K562 (cell line): ENCODE results near the gene DRAXIN. TPM values are rescaled to one million over a fixed set of nuclear protein-coding genes. Genes with fewer than 3 reads are reported as not detected.

Experiments used
- DEAF1 ChIP-seq: fragments of 450-650 bp; formaldehyde crosslinking; IDR thresholded peaks from 2 replicates; pipeline ENCODE4 v1.4.0; 2020; ENCODE audit warnings: mild to moderate bottlenecking, moderate library complexity
- E2F8 ChIP-seq: fragments of 450-650 bp; IDR thresholded peaks from 2 replicates; pipeline ENCODE4 v1.7.1; 2018; ENCODE audit warnings: mild to moderate bottlenecking, low read depth; ENCODE audit not compliant: partially characterized antibody
- KLF1 ChIP-seq: fragments of 450-650 bp; IDR thresholded peaks from 2 replicates; pipeline ENCODE4 v1.6.1; 2016; ENCODE audit warnings: missing genetic modification characterization, missing compliant biosample characterization
- MECOM ChIP-seq: fragments of 250-450 bp; sonication (Bioruptor Pico); IDR thresholded peaks from 2 replicates; pipeline ENCODE4 v1.8.0; 2022; ENCODE audit warnings: inconsistent platforms
- NFE2 ChIP-seq: IDR thresholded peaks from 2 replicates; pipeline ENCODE4 v1.6.1; 2014; ENCODE audit warnings: antibody characterized with exemption, low read depth
- TGIF2 ChIP-seq: sonication (generic); formaldehyde crosslinking; IDR thresholded peaks from 2 replicates; pipeline ENCODE4 v1.8.1; 2022; ENCODE audit warnings: mild to moderate bottlenecking, missing genetic modification reagents, moderate library complexity
- ZNF143 ChIP-seq: sonication (generic); formaldehyde crosslinking; IDR thresholded peaks from 2 replicates; pipeline ENCODE4 v1.9.0; 2022; ENCODE audit warnings: mild to moderate bottlenecking, missing genetic modification reagents
- ZNF57 ChIP-seq: fragments of 450-650 bp; formaldehyde crosslinking; IDR thresholded peaks from 2 replicates; pipeline ENCODE4 v1.4.0; 2020; ENCODE audit warnings: mild to moderate bottlenecking, moderate library complexity
- ZNF609 ChIP-seq: sonication (generic); formaldehyde crosslinking; IDR thresholded peaks from 2 replicates; pipeline ENCODE4 v1.8.1; 2023; ENCODE audit warnings: missing genetic modification reagents, mild to moderate bottlenecking, borderline replicate concordance
- polyA plus RNA-seq, 8 experiments: library from polyadenylated mRNA; depleted of rRNA in 4 of 8; stranded (reverse) in 5 of 8; unstranded in 3 of 8; fragments of >200 nt; fragmentation: Nextera tagmentation in 2 of 8; fragmentation: Illumina TruSeq in 1 of 8; extraction: Ambion mirVana in 2 of 8; extraction: Trizol in 1 of 8; gene quantifications; 2 replicates each; pipeline versions ENCODE4 v1.2.1 to v1.2.3, GENCODE V29; 2011 to 2014; ENCODE audit warnings: inconsistent platforms in 1 of 8, missing spikeins in 1 of 8
- total RNA-seq, 7 experiments: library from RNA; depleted of rRNA in 6 of 7; stranded (reverse); fragments of >200 nt in 6 of 7; fragmentation: Illumina TruSeq in 2 of 7; extraction: Trizol in 2 of 7; gene quantifications; 2 replicates each; pipeline versions ENCODE4 v1.2.1 to v1.2.3, GENCODE V29; 2011 to 2021; ENCODE audit warnings: low replicate concordance in 1 of 7
- TF ChIP-seq, protein P1 (sequence below): IDR thresholded peaks from 3 replicates; pipeline ENCODE4 v1.6.1; 2011; ENCODE audit warnings: borderline replicate concordance, mild to moderate bottlenecking, moderate library complexity; ENCODE audit not compliant: insufficient read length; ENCODE audit errors: extremely low read depth
- TF ChIP-seq, protein P2 (sequence below): sonication (generic); formaldehyde crosslinking; IDR thresholded peaks from 2 replicates; pipeline ENCODE4 v1.8.1; 2023; ENCODE audit warnings: mild to moderate bottlenecking, missing genetic modification reagents

Gene DRAXIN
- total and polyA plus RNA-seq, 9 of the 15 experiments (the other 6 are each of a cell fraction or from before 2014, with no cell fraction given), result 0.01 to 0.04 (median 0.01) TPM; not detected in 6

DNA sequence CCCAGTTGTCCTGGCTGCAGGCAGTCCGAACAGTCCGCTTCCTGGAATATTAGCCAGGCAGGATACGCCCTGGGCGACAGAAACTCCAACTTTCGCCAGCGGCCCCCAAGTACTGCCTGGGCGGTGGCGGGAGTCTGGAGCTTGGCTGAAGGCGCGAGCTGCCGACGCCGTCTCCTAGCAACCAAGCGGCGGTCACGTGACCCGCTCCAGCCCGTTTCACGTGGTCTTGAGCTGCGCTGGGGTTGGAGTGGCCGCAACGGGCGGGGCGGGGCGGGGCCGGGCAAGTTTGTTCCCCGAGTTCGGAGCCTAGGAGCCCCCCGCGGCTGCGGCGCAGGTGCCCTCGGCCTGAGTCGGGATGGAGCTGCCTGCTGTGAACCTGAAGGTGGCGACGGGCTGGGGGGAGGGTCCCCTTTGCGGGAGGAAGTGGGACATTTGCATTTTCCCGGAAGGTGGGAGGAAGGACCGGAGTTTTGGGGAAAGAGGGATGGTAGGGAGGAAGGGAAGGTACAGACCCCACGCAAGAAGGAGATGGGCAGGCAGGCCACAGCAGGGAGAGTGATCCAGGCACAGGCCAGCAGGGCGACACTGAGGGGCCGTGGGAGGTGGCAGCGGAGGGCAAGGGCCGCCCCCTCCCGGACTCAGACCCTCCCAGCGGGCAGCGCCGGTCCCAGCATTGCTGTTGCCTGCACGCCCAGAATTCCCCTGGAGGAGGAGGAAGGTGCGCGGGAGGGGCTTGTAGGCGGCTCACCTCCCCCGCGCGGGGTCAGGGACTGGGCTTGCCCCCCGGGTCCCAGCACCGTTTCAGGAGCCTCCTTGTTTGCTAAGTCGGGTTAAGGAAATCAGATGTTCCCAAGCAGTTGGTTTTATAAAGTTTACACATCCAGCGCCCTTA is 44.6 kb downstream of the DRAXIN start, which contains the start of gene AGTRAP (continued):
- TF ChIP-seq DEAF1 (CRISPR knock-in tag) (no peak), NFE2 (no peak), ZNF57 (peak; percentile 39; the same call in 1 of the 2 replicates), TGIF2 (CRISPR knock-in tag) (no peak), ZNF609 (CRISPR knock-in tag) (no peak), ZNF143 (peak; percentile 56; the same call in 1 of the 2 replicates), MECOM (CRISPR knock-in tag) (no peak), KLF1 (tag) (no peak), E2F8 (peak; percentile 80)
- TF ChIP-seq, protein P1, sequence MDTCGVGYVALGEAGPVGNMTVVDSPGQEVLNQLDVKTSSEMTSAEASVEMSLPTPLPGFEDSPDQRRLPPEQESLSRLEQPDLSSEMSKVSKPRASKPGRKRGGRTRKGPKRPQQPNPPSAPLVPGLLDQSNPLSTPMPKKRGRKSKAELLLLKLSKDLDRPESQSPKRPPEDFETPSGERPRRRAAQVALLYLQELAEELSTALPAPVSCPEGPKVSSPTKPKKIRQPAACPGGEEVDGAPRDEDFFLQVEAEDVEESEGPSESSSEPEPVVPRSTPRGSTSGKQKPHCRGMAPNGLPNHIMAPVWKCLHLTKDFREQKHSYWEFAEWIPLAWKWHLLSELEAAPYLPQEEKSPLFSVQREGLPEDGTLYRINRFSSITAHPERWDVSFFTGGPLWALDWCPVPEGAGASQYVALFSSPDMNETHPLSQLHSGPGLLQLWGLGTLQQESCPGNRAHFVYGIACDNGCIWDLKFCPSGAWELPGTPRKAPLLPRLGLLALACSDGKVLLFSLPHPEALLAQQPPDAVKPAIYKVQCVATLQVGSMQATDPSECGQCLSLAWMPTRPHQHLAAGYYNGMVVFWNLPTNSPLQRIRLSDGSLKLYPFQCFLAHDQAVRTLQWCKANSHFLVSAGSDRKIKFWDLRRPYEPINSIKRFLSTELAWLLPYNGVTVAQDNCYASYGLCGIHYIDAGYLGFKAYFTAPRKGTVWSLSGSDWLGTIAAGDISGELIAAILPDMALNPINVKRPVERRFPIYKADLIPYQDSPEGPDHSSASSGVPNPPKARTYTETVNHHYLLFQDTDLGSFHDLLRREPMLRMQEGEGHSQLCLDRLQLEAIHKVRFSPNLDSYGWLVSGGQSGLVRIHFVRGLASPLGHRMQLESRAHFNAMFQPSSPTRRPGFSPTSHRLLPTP, result peak; percentile 22
- TF ChIP-seq, protein P2, sequence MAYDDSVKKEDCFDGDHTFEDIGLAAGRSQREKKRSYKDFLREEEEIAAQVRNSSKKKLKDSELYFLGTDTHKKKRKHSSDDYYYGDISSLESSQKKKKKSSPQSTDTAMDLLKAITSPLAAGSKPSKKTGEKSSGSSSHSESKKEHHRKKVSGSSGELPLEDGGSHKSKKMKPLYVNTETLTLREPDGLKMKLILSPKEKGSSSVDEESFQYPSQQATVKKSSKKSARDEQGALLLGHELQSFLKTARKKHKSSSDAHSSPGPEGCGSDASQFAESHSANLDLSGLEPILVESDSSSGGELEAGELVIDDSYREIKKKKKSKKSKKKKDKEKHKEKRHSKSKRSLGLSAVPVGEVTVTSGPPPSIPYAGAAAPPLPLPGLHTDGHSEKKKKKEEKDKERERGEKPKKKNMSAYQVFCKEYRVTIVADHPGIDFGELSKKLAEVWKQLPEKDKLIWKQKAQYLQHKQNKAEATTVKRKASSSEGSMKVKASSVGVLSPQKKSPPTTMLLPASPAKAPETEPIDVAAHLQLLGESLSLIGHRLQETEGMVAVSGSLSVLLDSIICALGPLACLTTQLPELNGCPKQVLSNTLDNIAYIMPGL, result peak; percentile 73; the same call in 1 of the 2 replicates
